SK-N-SH treated with all-trans-retinoic acid at 6 μM for 48 hours (cell line): ENCODE results near the gene TEAD4.

Experiments
- ATAC-seq: fragments of 200-7000 bp; cut with Tn5 transposase; 3 replicates; pipeline ENCODE4 v1.9.1; 2020; ENCODE audit warnings: mild to moderate bottlenecking, moderate library complexity
- CSDC2 ChIP-seq: fragments of 250-450 bp; sonication (Bioruptor Pico); IDR thresholded peaks from 2 replicates; pipeline ENCODE4 v1.5.0; 2020; ENCODE audit warnings: mild to moderate bottlenecking, moderate library complexity
- ESRRG ChIP-seq: fragments of 250-450 bp; sonication (Bioruptor Pico); IDR thresholded peaks from 2 replicates; pipeline ENCODE4 v1.6.1; 2021; ENCODE audit warnings: mild to moderate bottlenecking
- GLIS3 ChIP-seq: fragments of 250-450 bp; sonication (Bioruptor Pico); IDR thresholded peaks from 2 replicates; pipeline ENCODE4 v1.5.0; 2020; ENCODE audit warnings: mild to moderate bottlenecking, moderate library complexity
- ISL1 ChIP-seq: fragments of 250-450 bp; sonication (Bioruptor Pico); IDR thresholded peaks from 2 replicates; pipeline ENCODE4 v2.1.2; 2022; ENCODE audit warnings: mild to moderate bottlenecking, moderate library complexity
- OSR1 ChIP-seq: fragments of 250-450 bp; sonication (Bioruptor Pico); IDR thresholded peaks from 2 replicates; pipeline ENCODE4 v1.8.0; 2022; ENCODE audit warnings: moderate library complexity, mild to moderate bottlenecking, inconsistent platforms
- PPARA ChIP-seq: fragments of 250-450 bp; sonication (Bioruptor Pico); IDR thresholded peaks from 2 replicates; pipeline ENCODE4 v1.5.0; 2020; ENCODE audit warnings: mild to moderate bottlenecking, borderline replicate concordance
- RARB ChIP-seq: fragments of 250-450 bp; sonication (Bioruptor Pico); IDR thresholded peaks from 2 replicates; pipeline ENCODE4 v1.8.0; 2021; ENCODE audit warnings: mild to moderate bottlenecking, moderate library complexity
- SNAI2 ChIP-seq: fragments of 250-450 bp; sonication (Bioruptor Pico); IDR thresholded peaks from 2 replicates; pipeline ENCODE4 v1.5.0; 2020; ENCODE audit warnings: mild to moderate bottlenecking, moderate library complexity
- TCF4 ChIP-seq: fragments of 250-450 bp; sonication (Bioruptor Pico); IDR thresholded peaks from 2 replicates; pipeline ENCODE4 v1.8.0; 2021; ENCODE audit warnings: mild to moderate bottlenecking, moderate library complexity, borderline replicate concordance
- TOX ChIP-seq: fragments of 250-450 bp; sonication (Bioruptor Pico); IDR thresholded peaks from 2 replicates; pipeline ENCODE4 v1.8.0; 2021; ENCODE audit warnings: mild to moderate bottlenecking, moderate library complexity, borderline replicate concordance
- ZC3H10 ChIP-seq: fragments of 250-450 bp; sonication (Bioruptor Pico); IDR thresholded peaks from 2 replicates; pipeline ENCODE4 v1.5.1; 2021; ENCODE audit warnings: mild to moderate bottlenecking, moderate library complexity
- ZFP3 ChIP-seq: fragments of 250-450 bp; sonication (Bioruptor Pico); IDR thresholded peaks from 2 replicates; pipeline ENCODE4 v1.5.0; 2020; ENCODE audit warnings: mild to moderate bottlenecking, moderate library complexity
- ZFP30 ChIP-seq: fragments of 450-650 bp; formaldehyde crosslinking; IDR thresholded peaks from 2 replicates; pipeline ENCODE4 v1.5.0; 2022; ENCODE audit warnings: mild to moderate bottlenecking, moderate library complexity
- ZNF565 ChIP-seq: fragments of 450-650 bp; formaldehyde crosslinking; conservative IDR thresholded peaks from 2 replicates; pipeline ENCODE4 v1.5.0; 2020; ENCODE audit warnings: low read depth, mild to moderate bottlenecking, moderate library complexity
- ZNF70 ChIP-seq: fragments of 450-650 bp; formaldehyde crosslinking; IDR thresholded peaks from 2 replicates; pipeline ENCODE4 v1.5.0; 2020; ENCODE audit warnings: mild to moderate bottlenecking, moderate library complexity
- ZNF8 ChIP-seq: fragments of 450-650 bp; formaldehyde crosslinking; IDR thresholded peaks from 2 replicates; pipeline ENCODE4 v1.5.0; 2020; ENCODE audit warnings: mild to moderate bottlenecking, moderate library complexity
- TF ChIP-seq, protein P1 (sequence below): fragments of 250-450 bp; sonication (Bioruptor Pico); IDR thresholded peaks from 2 replicates; pipeline ENCODE4 v1.5.1; 2020; ENCODE audit warnings: low read depth, mild to moderate bottlenecking, moderate library complexity
- TF ChIP-seq, protein P2 (sequence below): fragments of 250-450 bp; sonication (Bioruptor Pico); IDR thresholded peaks from 2 replicates; pipeline ENCODE4 v1.5.0; 2020; ENCODE audit warnings: mild to moderate bottlenecking, moderate library complexity
- TF ChIP-seq, protein P3 (sequence below): fragments of 250-450 bp; sonication (Bioruptor Pico); IDR thresholded peaks from 2 replicates; pipeline ENCODE4 v1.8.0; 2021; ENCODE audit warnings: low read depth, mild to moderate bottlenecking, moderate library complexity, borderline replicate concordance

Gene TEAD4

DNA sequence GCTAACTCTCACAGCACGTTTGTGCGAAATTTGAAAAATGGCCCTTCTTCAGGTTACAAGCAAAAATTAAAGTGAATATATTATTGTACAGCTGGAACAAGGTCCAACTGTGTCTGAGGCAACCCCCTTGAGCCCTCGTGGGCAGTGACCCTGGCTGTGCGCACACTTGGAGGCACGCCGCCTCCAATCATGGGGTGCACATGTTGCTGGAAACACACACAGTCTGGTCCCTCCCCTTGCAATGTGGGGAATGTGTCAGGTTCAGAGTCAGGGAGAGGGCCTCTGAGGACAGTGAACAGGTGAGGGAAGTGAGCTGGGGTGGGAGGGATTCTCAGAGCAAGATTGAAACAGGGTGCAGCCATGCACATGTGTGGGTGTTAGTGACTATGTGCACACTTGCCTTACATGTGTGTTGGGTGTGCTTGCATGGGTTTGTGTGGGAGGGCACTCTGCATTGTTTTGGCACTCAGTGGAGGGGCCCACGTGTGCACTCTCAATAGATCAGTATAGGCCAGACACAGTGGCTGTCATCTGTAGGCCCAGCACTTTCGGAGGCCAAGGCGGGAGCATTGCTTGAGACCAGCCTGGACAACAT, 127.6 kb downstream of the TEAD4 start:
- TF ChIP-seq, protein P1, sequence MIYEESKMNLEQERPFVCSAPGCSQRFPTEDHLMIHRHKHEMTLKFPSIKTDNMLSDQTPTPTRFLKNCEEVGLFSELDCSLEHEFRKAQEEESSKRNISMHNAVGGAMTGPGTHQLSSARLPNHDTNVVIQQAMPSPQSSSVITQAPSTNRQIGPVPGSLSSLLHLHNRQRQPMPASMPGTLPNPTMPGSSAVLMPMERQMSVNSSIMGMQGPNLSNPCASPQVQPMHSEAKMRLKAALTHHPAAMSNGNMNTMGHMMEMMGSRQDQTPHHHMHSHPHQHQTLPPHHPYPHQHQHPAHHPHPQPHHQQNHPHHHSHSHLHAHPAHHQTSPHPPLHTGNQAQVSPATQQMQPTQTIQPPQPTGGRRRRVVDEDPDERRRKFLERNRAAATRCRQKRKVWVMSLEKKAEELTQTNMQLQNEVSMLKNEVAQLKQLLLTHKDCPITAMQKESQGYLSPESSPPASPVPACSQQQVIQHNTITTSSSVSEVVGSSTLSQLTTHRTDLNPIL (CRISPR knock-in tag) = no peak
- TF ChIP-seq OSR1 (CRISPR knock-in tag) (no peak), ZNF8 (CRISPR knock-in tag) (no peak), ZFP3 (CRISPR knock-in tag) (no peak), TCF4 (CRISPR knock-in tag) (no peak), SNAI2 (CRISPR knock-in tag) (no peak), ZNF565 (CRISPR knock-in tag) (no peak), GLIS3 (CRISPR knock-in tag) (no peak), ESRRG (no peak), PPARA (CRISPR knock-in tag) (no peak), TOX (CRISPR knock-in tag) (no peak)
- TF ChIP-seq, protein P2, sequence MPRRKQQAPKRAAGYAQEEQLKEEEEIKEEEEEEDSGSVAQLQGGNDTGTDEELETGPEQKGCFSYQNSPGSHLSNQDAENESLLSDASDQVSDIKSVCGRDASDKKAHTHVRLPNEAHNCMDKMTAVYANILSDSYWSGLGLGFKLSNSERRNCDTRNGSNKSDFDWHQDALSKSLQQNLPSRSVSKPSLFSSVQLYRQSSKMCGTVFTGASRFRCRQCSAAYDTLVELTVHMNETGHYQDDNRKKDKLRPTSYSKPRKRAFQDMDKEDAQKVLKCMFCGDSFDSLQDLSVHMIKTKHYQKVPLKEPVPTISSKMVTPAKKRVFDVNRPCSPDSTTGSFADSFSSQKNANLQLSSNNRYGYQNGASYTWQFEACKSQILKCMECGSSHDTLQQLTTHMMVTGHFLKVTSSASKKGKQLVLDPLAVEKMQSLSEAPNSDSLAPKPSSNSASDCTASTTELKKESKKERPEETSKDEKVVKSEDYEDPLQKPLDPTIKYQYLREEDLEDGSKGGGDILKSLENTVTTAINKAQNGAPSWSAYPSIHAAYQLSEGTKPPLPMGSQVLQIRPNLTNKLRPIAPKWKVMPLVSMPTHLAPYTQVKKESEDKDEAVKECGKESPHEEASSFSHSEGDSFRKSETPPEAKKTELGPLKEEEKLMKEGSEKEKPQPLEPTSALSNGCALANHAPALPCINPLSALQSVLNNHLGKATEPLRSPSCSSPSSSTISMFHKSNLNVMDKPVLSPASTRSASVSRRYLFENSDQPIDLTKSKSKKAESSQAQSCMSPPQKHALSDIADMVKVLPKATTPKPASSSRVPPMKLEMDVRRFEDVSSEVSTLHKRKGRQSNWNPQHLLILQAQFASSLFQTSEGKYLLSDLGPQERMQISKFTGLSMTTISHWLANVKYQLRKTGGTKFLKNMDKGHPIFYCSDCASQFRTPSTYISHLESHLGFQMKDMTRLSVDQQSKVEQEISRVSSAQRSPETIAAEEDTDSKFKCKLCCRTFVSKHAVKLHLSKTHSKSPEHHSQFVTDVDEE (CRISPR knock-in tag) = no peak
- TF ChIP-seq, protein P3, sequence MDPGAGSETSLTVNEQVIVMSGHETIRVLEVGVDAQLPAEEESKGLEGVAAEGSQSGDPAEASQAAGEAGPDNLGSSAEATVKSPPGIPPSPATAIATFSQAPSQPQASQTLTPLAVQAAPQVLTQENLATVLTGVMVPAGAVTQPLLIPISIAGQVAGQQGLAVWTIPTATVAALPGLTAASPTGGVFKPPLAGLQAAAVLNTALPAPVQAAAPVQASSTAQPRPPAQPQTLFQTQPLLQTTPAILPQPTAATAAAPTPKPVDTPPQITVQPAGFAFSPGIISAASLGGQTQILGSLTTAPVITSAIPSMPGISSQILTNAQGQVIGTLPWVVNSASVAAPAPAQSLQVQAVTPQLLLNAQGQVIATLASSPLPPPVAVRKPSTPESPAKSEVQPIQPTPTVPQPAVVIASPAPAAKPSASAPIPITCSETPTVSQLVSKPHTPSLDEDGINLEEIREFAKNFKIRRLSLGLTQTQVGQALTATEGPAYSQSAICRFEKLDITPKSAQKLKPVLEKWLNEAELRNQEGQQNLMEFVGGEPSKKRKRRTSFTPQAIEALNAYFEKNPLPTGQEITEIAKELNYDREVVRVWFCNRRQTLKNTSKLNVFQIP (CRISPR knock-in tag) = no peak
- TF ChIP-seq, all 23 proteins: peak for 0
- ATAC-seq = no peak

DNA sequence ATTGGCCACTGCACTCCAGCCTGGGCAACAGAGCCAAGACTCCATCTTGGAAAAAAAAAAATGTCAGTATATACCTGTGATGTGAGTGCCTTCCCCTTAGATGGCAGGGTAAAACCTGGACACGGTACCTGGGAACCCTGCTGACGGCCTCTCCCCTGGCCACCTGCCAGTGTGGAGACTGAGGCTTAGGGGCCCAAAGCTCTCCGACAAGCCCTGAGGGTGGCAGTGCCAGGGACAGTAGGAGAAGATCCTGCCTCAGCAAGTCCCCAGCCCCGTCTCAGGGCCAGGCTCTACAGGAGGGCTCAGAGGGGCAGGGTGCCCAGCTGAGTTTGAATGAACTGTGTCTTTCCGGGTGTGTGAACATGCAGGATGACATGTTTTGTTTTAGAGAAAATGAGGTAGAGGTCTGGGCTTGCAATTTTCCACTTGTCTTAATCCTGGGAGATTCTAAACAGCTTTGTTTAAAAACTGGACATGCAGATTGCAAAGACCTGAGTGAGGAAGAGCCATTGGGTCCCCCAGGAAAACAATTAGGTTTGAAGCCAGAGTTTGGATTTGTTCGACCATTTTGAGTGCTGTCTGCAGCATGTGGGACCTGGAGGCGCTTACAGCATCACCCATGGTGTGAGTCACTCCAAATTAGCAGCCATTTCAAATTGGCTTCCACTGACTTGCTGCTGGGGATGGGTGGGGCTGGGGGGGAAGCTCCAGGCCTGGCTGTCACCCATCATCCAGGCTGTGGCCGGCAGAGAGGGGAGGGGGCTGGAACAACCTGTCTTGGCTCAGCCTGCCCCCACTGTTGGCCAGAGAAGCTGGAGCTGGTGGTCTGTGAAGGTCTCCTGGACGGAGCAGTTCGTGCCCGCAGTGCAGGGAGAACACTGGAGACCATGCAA, 128.8 kb downstream of the TEAD4 start:
- no peak for ATAC-seq

More for the DNA sequence above, 128.8 kb downstream of the TEAD4 start:
- TF ChIP-seq ZC3H10 (CRISPR knock-in tag) = no peak
- no peak for TF ChIP-seq ZNF70 (CRISPR knock-in tag)
- no peak for TF ChIP-seq ESRRG
- TF ChIP-seq, protein P3 (CRISPR knock-in tag) = no peak
- no peak for TF ChIP-seq ISL1 (CRISPR knock-in tag)
- TF ChIP-seq ZFP3 (CRISPR knock-in tag) = no peak
- TF ChIP-seq TOX (CRISPR knock-in tag) = no peak
- TF ChIP-seq ZNF565 (CRISPR knock-in tag) = no peak
- TF ChIP-seq RARB (CRISPR knock-in tag) = no peak
- TF ChIP-seq PPARA (CRISPR knock-in tag) = no peak
- TF ChIP-seq, protein P1 (CRISPR knock-in tag) = no peak
- TF ChIP-seq, protein P2 (CRISPR knock-in tag) = no peak
- no peak for TF ChIP-seq SNAI2 (CRISPR knock-in tag)
- no peak for TF ChIP-seq ZFP30 (CRISPR knock-in tag)
- no peak for TF ChIP-seq ZNF8 (CRISPR knock-in tag)
- no peak for TF ChIP-seq CSDC2 (CRISPR knock-in tag)
- TF ChIP-seq, all 23 proteins: peak for 0
